Cardiac fibroblast (primary cell): ENCODE results near the gene TAGLN2.
A peak's percentile ranks its signal among the peaks of the same experiment; 100 is the strongest.

Source experiments
- DNase-seq, 2 donors: peaks; one replicate each; pipeline versions ENCODE4 v3.0.0 to v3.0.0-alpha.2; 2010; ENCODE audit warnings: low read depth in 2 of 2
- H3K4me3 ChIP-seq, 2 donors: replicated peaks in 1 of 2; 1 replicate in 1 of 2; 2 replicates in 1 of 2; pipeline ENCODE4 v1.5.1; 2011; ENCODE audit warnings: low read depth in 2 of 2, low read length in 2 of 2, mild to moderate bottlenecking in 2 of 2, moderate library complexity in 1 of 2
- CTCF ChIP-seq: IDR thresholded peaks from one replicate; pipeline ENCODE4 v1.5.1; 2011; ENCODE audit warnings: low read depth, mild to moderate bottlenecking, low read length, inconsistent platforms

Gene TAGLN2

GRCh38 chr1:159879977-159880376, 45.3 kb downstream of the TAGLN2 start:
- peak; percentile 79 to 90 for DNase-seq
- H3K4me3 ChIP-seq, result no peak overlapping the region
- no peak for TF ChIP-seq CTCF

GRCh38 chr1:159879136-159879535, 46.2 kb downstream of the TAGLN2 start:
- no peak for TF ChIP-seq CTCF
- H3K4me3 ChIP-seq, result no peak overlapping the region
- no peak for DNase-seq

- no peak for DNase-seq
- no peak overlapping the region for H3K4me3 ChIP-seq
- no peak for TF ChIP-seq CTCF
These were observed 47.4 kb downstream of the TAGLN2 start for GRCh38 chr1:159877695-159878444.

GRCh38 chr1:159873530-159874143, 51.7 kb downstream of the TAGLN2 start:
- TF ChIP-seq CTCF, result no peak
- no peak overlapping the region for H3K4me3 ChIP-seq
- no peak for DNase-seq

- no peak overlapping the region for H3K4me3 ChIP-seq
- DNase-seq, result no peak
- TF ChIP-seq CTCF, result no peak
These were observed 52.4 kb downstream of the TAGLN2 start for GRCh38 chr1:159872891-159873290.

GRCh38 chr1:159870704-159871103, 54.6 kb downstream of the TAGLN2 start:
- no peak for TF ChIP-seq CTCF
- H3K4me3 ChIP-seq, result no peak overlapping the region
- no peak for DNase-seq
